Uterus (tissue), 4 donors: ENCODE measurements around the gene METTL25. TPM values are rescaled to one million over a fixed set of nuclear protein-coding genes. Genes with fewer than 3 reads are reported as not detected.

Experiments used
- DNase-seq, 2 donors: peaks; one replicate each; pipeline ENCODE4 v3.0.0-alpha.2; 2019 to 2020
- H3K27ac ChIP-seq, 2 donors: fragments of 200-600 bp; sonication (generic); 1 replicate in 1 of 2; 2 replicates in 1 of 2; pipeline ENCODE4 v1.5.1; 2016 to 2018
- H3K27me3 ChIP-seq, 2 donors: fragments of 200-600 bp; sonication (generic); one replicate each; pipeline ENCODE4 v1.5.1; 2018 to 2019; ENCODE audit warnings: control low read depth in 1 of 2
- H3K36me3 ChIP-seq, 2 donors: fragments of 200-600 bp; sonication (generic); one replicate each; pipeline ENCODE4 v1.5.1; 2019; ENCODE audit warnings: control low read depth in 1 of 2
- H3K4me1 ChIP-seq, 2 donors: fragments of 200-600 bp; sonication (generic); one replicate each; pipeline ENCODE4 v1.5.1; 2018 to 2019; ENCODE audit warnings: control low read depth in 1 of 2
- H3K4me3 ChIP-seq, 2 donors: fragments of 200-600 bp; sonication (generic); 1 replicate in 1 of 2; 2 replicates in 1 of 2; pipeline ENCODE4 v1.5.1; 2018 to 2019; ENCODE audit warnings: mild to moderate bottlenecking in 1 of 2
- H3K9me3 ChIP-seq, 2 donors: fragments of 200-600 bp; sonication (generic); one replicate each; pipeline ENCODE4 v1.5.1; 2019; ENCODE audit warnings: control low read depth in 1 of 2
- POLR2A ChIP-seq, 2 donors: fragments of 450-650 bp; IDR thresholded peaks; one replicate each; pipeline ENCODE4 v1.6.1; 2016; ENCODE audit warnings: antibody characterized with exemption in 2 of 2, mild to moderate bottlenecking in 1 of 2, moderate library complexity in 1 of 2
- intact Hi-C: fragments of 100-400 bp; cut with DNase I; formaldehyde crosslinking; loops from one replicate; pipeline ENCODE4 v1.15.1; 2023; ENCODE audit warnings: low total_unique reads
- total RNA-seq, 4 donors: library from RNA; depleted of rRNA in 3 of 4; stranded (reverse); fragments of >200 nt in 3 of 4; gene quantifications; one replicate each; pipeline versions ENCODE4 v1.1.0 to v1.2.4, GENCODE V29; 2014 to 2023
- TF ChIP-seq, protein P1 (sequence below), 4 experiments: fragments of 200-600 bp in 2 of 4; fragments of 450-650 bp in 2 of 4; sonication (generic) in 2 of 4; IDR thresholded peaks; one replicate each; pipeline ENCODE4 v1.5.1; 2016 to 2019; ENCODE audit warnings: antibody characterized with exemption in 4 of 4, mild to moderate bottlenecking in 2 of 4, moderate library complexity in 1 of 4
- donor health status: DM: yes; HTN: yes; CAD: no.

METTL25 gene
- total RNA-seq, 4 donors from 2014 or later: 22.6 to 48.7 (median 32.8) TPM

DNA sequence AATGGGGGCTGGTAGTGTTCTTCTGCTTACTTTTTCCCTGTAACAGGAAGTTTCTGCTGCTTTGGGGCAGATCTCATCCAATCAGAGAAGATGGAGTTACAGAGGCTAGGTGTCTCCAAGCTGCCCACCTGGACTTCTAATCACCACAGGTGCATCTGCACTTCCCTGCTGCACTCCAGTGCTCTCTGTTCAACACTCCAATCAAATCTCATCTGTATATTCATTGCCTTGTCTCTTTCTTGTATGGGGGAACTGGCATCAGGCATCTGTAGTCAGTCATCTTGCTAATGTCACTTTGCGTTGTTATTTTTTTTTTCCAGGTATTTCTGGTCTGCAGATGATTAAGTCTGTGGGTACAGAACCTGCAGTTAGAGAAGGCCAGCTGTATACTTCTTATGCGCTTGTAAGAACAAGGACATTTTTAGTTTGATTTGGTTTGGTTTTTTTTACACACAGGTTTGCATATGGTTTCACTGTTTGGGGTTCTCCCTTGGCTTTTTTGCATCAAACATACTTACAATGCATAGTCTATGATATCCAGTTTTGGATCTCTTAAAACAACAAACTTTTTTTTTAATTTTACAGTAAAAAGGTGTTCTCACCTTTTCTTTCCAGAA, 116.0 kb downstream of the METTL25 start:
- no peak for TF ChIP-seq POLR2A (IDR thresholded peaks at IDR 0.05)

GRCh38 chr12:82474798-82475184, 116.5 kb downstream of the METTL25 start:
- Histone ChIP-seq H3K27me3 (no peaks in the 10 kb centered on the region), H3K36me3 (no peaks in the 10 kb centered on the region), H3K27ac (no peak overlapping the region), H3K4me1 (no peaks in the 10 kb centered on the region), H3K4me3 (no peak overlapping the region), H3K9me3 (no peaks in the 10 kb centered on the region)
- intact Hi-C loops: no loop called here
- no peak for DNase-seq
- TF ChIP-seq, protein P1, sequence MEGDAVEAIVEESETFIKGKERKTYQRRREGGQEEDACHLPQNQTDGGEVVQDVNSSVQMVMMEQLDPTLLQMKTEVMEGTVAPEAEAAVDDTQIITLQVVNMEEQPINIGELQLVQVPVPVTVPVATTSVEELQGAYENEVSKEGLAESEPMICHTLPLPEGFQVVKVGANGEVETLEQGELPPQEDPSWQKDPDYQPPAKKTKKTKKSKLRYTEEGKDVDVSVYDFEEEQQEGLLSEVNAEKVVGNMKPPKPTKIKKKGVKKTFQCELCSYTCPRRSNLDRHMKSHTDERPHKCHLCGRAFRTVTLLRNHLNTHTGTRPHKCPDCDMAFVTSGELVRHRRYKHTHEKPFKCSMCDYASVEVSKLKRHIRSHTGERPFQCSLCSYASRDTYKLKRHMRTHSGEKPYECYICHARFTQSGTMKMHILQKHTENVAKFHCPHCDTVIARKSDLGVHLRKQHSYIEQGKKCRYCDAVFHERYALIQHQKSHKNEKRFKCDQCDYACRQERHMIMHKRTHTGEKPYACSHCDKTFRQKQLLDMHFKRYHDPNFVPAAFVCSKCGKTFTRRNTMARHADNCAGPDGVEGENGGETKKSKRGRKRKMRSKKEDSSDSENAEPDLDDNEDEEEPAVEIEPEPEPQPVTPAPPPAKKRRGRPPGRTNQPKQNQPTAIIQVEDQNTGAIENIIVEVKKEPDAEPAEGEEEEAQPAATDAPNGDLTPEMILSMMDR (IDR thresholded peaks at IDR 0.05): no peak
- TF ChIP-seq POLR2A (IDR thresholded peaks at IDR 0.05): no peak

More for the DNA sequence above, 116.0 kb downstream of the METTL25 start:
- Histone ChIP-seq H3K4me1 (no peaks in the 10 kb centered on the region), H3K27ac (no peak overlapping the region), H3K27me3 (no peaks in the 10 kb centered on the region), H3K36me3 (no peaks in the 10 kb centered on the region), H3K4me3 (no peak overlapping the region), H3K9me3 (no peaks in the 10 kb centered on the region)
- intact Hi-C loops: no loop called here
- DNase-seq: no peak

GRCh38 chr12:82475211-82475610, 116.9 kb downstream of the METTL25 start:
- H3K36me3 ChIP-seq: no peaks in the 10 kb centered on the region
- DNase-seq: no peak
- H3K4me1 ChIP-seq: no peaks in the 10 kb centered on the region
- no peak overlapping the region for H3K4me3 ChIP-seq
- H3K27me3 ChIP-seq: no peaks in the 10 kb centered on the region
- no peaks in the 10 kb centered on the region for H3K9me3 ChIP-seq
- intact Hi-C loops: no loop called here
- H3K27ac ChIP-seq: no peak overlapping the region
- TF ChIP-seq, protein P1 (IDR thresholded peaks at IDR 0.05): no peak
- no peak for TF ChIP-seq POLR2A (IDR thresholded peaks at IDR 0.05)

- Histone ChIP-seq H3K27ac (no peak overlapping the region), H3K36me3 (no peaks in the 10 kb centered on the region), H3K4me3 (no peak overlapping the region), H3K9me3 (no peaks in the 10 kb centered on the region), H3K4me1 (no peaks in the 10 kb centered on the region), H3K27me3 (no peaks in the 10 kb centered on the region)
- intact Hi-C loops: no loop called here
- DNase-seq: no peak
- no peak for TF ChIP-seq POLR2A (IDR thresholded peaks at IDR 0.05)
- TF ChIP-seq, protein P1 (IDR thresholded peaks at IDR 0.05): no peak
Measured at GRCh38 chr12:82476511-82476910, 118.2 kb downstream of the METTL25 start.

- H3K36me3 ChIP-seq: no peaks in the 10 kb centered on the region
- TF ChIP-seq, protein P1 (IDR thresholded peaks at IDR 0.05): no peak
- TF ChIP-seq POLR2A (IDR thresholded peaks at IDR 0.05): no peak
- no peak overlapping the region for H3K4me3 ChIP-seq
- H3K4me1 ChIP-seq: no peaks in the 10 kb centered on the region
- DNase-seq: no peak
- no peak overlapping the region for H3K27ac ChIP-seq
- intact Hi-C loops: no loop called here
- H3K9me3 ChIP-seq: peaks cover 0 to 11% of the 10 kb centered on the region in 2 donors
- no peaks in the 10 kb centered on the region for H3K27me3 ChIP-seq
Measured at GRCh38 chr12:82479511-82479910, 121.2 kb downstream of the METTL25 start.

- intact Hi-C loops: no loop called here
- peaks cover 0 to 11% of the 10 kb centered on the region in 2 donors for H3K9me3 ChIP-seq
- DNase-seq: no peak
- H3K4me1 ChIP-seq: no peaks in the 10 kb centered on the region
- H3K27ac ChIP-seq: no peak overlapping the region
- no peak overlapping the region for H3K4me3 ChIP-seq
- TF ChIP-seq, protein P1 (IDR thresholded peaks at IDR 0.05): no peak
- TF ChIP-seq POLR2A (IDR thresholded peaks at IDR 0.05): no peak
- H3K27me3 ChIP-seq: no peaks in the 10 kb centered on the region
- no peaks in the 10 kb centered on the region for H3K36me3 ChIP-seq
Measured at GRCh38 chr12:82480606-82481005, 122.3 kb downstream of the METTL25 start.
